K562 (cell line): ENCODE data around the gene USP20. TPM values are rescaled to one million over a fixed set of nuclear protein-coding genes. Genes with fewer than 3 reads are reported as not detected.

Source experiments
- ATF3 ChIP-seq, 2 experiments: fragments of 450-650 bp in 1 of 2; sonication (generic) in 1 of 2; formaldehyde crosslinking in 1 of 2; IDR thresholded peaks in 1 of 2; conservative IDR thresholded peaks in 1 of 2; 2 replicates each; pipeline versions ENCODE4 v1.6.1 to v1.8.1; 2016 to 2023; ENCODE audit warnings: mild to moderate bottlenecking in 2 of 2, moderate library complexity in 2 of 2, inconsistent platforms in 1 of 2, missing genetic modification reagents in 1 of 2
- CBX5 ChIP-seq: IDR thresholded peaks from 2 replicates; pipeline ENCODE4 v1.6.1; 2014; ENCODE audit warnings: low read depth, borderline replicate concordance
- CBX8 ChIP-seq: fragments of 200-600 bp; sonication (generic); IDR thresholded peaks from 2 replicates; pipeline ENCODE4 v1.6.1; 2012; ENCODE audit warnings: borderline replicate concordance, mixed run types, low read depth, mild to moderate bottlenecking, moderate library complexity, mixed read lengths, low read length, control low read depth, inconsistent platforms; ENCODE audit not compliant: poor library complexity, severe bottlenecking; ENCODE audit errors: extremely low read depth
- GABPB1 ChIP-seq: sonication (generic); formaldehyde crosslinking; IDR thresholded peaks from 2 replicates; pipeline ENCODE4 v1.8.0; 2022; ENCODE audit warnings: mild to moderate bottlenecking, missing genetic modification reagents
- HIVEP1 ChIP-seq: fragments of 250-450 bp; sonication (Bioruptor Pico); IDR thresholded peaks from 2 replicates; pipeline ENCODE4 v1.4.0; 2020; ENCODE audit warnings: mild to moderate bottlenecking
- HMG20A ChIP-seq: fragments of 450-650 bp; formaldehyde crosslinking; conservative IDR thresholded peaks from 2 replicates; pipeline ENCODE4 v1.4.0; 2020; ENCODE audit warnings: mild to moderate bottlenecking, mixed read lengths
- NFXL1 ChIP-seq: fragments of 450-650 bp; formaldehyde crosslinking; IDR thresholded peaks from 2 replicates; pipeline ENCODE4 v1.4.0; 2021; ENCODE audit warnings: mild to moderate bottlenecking
- SAP30 ChIP-seq: fragments of 200-600 bp; sonication (generic); IDR thresholded peaks from 2 replicates; pipeline ENCODE4 v1.6.1; 2012; ENCODE audit warnings: borderline replicate concordance, low read depth, mild to moderate bottlenecking, moderate library complexity, low read length, control low read depth, inconsistent platforms; ENCODE audit not compliant: insufficient read depth, poor library complexity, severe bottlenecking
- SMARCC2 ChIP-seq: fragments of 450-650 bp; IDR thresholded peaks from 2 replicates; pipeline ENCODE4 v1.6.1; 2017; ENCODE audit warnings: antibody characterized with exemption, moderate library complexity, mild to moderate bottlenecking, low read depth
- TEAD2 ChIP-seq: fragments of 450-650 bp; IDR thresholded peaks from 2 replicates; pipeline ENCODE4 v1.6.1; 2016; ENCODE audit warnings: missing genetic modification characterization, control low read depth, missing compliant biosample characterization
- THAP7 ChIP-seq: fragments of 250-450 bp; sonication (Bioruptor Pico); IDR thresholded peaks from 2 replicates; pipeline ENCODE4 v1.5.0; 2021
- TRIM25 ChIP-seq: fragments of 450-650 bp; IDR thresholded peaks from 2 replicates; pipeline ENCODE4 v1.7.0; 2016; ENCODE audit warnings: borderline replicate concordance
- ZBTB1 ChIP-seq: sonication (generic); formaldehyde crosslinking; IDR thresholded peaks from 2 replicates; pipeline ENCODE4 v1.8.1; 2023; ENCODE audit warnings: missing genetic modification reagents, low read depth, mild to moderate bottlenecking, borderline replicate concordance
- ZBTB11 ChIP-seq, 3 experiments: fragments of 200-800 bp in 1 of 3; fragments of 250-450 bp in 1 of 3; fragments of 450-650 bp in 1 of 3; sonication (Bioruptor Pico) in 1 of 3; sonication (Bioruptor generic) in 1 of 3; formaldehyde crosslinking in 1 of 3; IDR thresholded peaks; 2 replicates each; pipeline versions ENCODE4 v1.6.1 to v1.8.0; 2016 to 2022; ENCODE audit warnings: mild to moderate bottlenecking in 2 of 3, missing genetic modification characterization in 2 of 3, missing compliant biosample characterization in 1 of 3, moderate library complexity in 1 of 3
- ZC3H11A ChIP-seq: IDR thresholded peaks from 2 replicates; pipeline ENCODE4 v1.6.1; 2012; ENCODE audit warnings: low read depth, low read length, improper control_type of control experiment
- ZC3H4 ChIP-seq: sonication (generic); formaldehyde crosslinking; IDR thresholded peaks from 2 replicates; pipeline ENCODE4 v1.9.0; 2021; ENCODE audit warnings: missing genetic modification reagents, borderline replicate concordance
- ZFP30 ChIP-seq: fragments of 250-450 bp; sonication (Bioruptor Pico); IDR thresholded peaks from 2 replicates; pipeline ENCODE4 v1.8.0; 2022; ENCODE audit warnings: moderate library complexity, mild to moderate bottlenecking, inconsistent platforms, borderline replicate concordance
- ZNF134 ChIP-seq: fragments of 250-450 bp; sonication (Bioruptor Pico); conservative IDR thresholded peaks from 2 replicates; pipeline ENCODE4 v1.4.0; 2020
- ZNF146 ChIP-seq: IDR thresholded peaks from one replicate; pipeline ENCODE4 v1.6.1; 2018; ENCODE audit warnings: missing compliant biosample characterization; ENCODE audit not compliant: unreplicated experiment
- ZNF444 ChIP-seq: fragments of 250-450 bp; sonication (Bioruptor Pico); IDR thresholded peaks from 2 replicates; pipeline ENCODE4 v1.4.0; 2020; ENCODE audit warnings: mild to moderate bottlenecking, moderate library complexity
- polyA plus RNA-seq, 8 experiments: library from polyadenylated mRNA; depleted of rRNA in 4 of 8; stranded (reverse) in 5 of 8; unstranded in 3 of 8; fragments of >200 nt; fragmentation: Nextera tagmentation in 2 of 8; fragmentation: Illumina TruSeq in 1 of 8; extraction: Ambion mirVana in 2 of 8; extraction: Trizol in 1 of 8; gene quantifications; 2 replicates each; pipeline versions ENCODE4 v1.2.1 to v1.2.3, GENCODE V29; 2011 to 2014; ENCODE audit warnings: inconsistent platforms in 1 of 8, missing spikeins in 1 of 8
- total RNA-seq, 7 experiments: library from RNA; depleted of rRNA in 6 of 7; stranded (reverse); fragments of >200 nt in 6 of 7; fragmentation: Illumina TruSeq in 2 of 7; extraction: Trizol in 2 of 7; gene quantifications; 2 replicates each; pipeline versions ENCODE4 v1.2.1 to v1.2.3, GENCODE V29; 2011 to 2021; ENCODE audit warnings: low replicate concordance in 1 of 7

The USP20 gene
- total and polyA plus RNA-seq, 9 of the 15 experiments (the other 6 are each of a cell fraction or from before 2014, with no cell fraction given), result 1.9 to 136 (median 49.1) TPM

- TF ChIP-seq TRIM25, result no peak
- no peak for TF ChIP-seq ATF3 (IDR thresholded peaks at IDR 0.05)
- no peak for TF ChIP-seq ATF3 (CRISPR knock-in tag; conservative IDR thresholded peaks at IDR 0.05)
- no peak for TF ChIP-seq TEAD2
- TF ChIP-seq ZC3H11A, result 0 out of 2 replicates have a peak, but pooled peaks have one; percentile 41
- TF ChIP-seq HMG20A (CRISPR knock-in tag), result no peak
- TF ChIP-seq SAP30, result peak; percentile 9
- TF ChIP-seq THAP7, result no peak
- no peak for TF ChIP-seq CBX5
- no peak for TF ChIP-seq ZC3H4 (CRISPR knock-in tag)
- no peak for TF ChIP-seq SMARCC2
- no peak for TF ChIP-seq ZFP30
- TF ChIP-seq ZNF444 (CRISPR knock-in tag), result no peak
- no peak for TF ChIP-seq CBX8
- no peak for TF ChIP-seq ZBTB1 (CRISPR knock-in tag)
- no peak for TF ChIP-seq GABPB1 (CRISPR knock-in tag)
- 0 out of 2 replicates have a peak, but pooled peaks have one; percentile 73 for TF ChIP-seq HIVEP1 (CRISPR knock-in tag)
- no peak for TF ChIP-seq ZNF146
- TF ChIP-seq ZBTB11 (CRISPR knock-in tag; IDR thresholded peaks at IDR 0.05), result 0 out of 6 replicates have a peak, but pooled peaks of 1 of the 3 experiments have one; percentile 19
- TF ChIP-seq NFXL1 (CRISPR knock-in tag), result no peak
- TF ChIP-seq ZNF134 (CRISPR knock-in tag), result no peak; the same call in 1 of the 2 replicates
Observed at GRCh38 chr9:129885018-129885669, 49.9 kb downstream of the USP20 start (continued).
